GM21423 (cell line): Measurements from ENCODE around the gene MROH7.

Experiments used
- ATAC-seq: cut with Tn5 transposase; IDR thresholded peaks from one replicate; pipeline ENCODE4 v1.9.1; 2021; ENCODE audit warnings: mild to moderate bottlenecking, moderate library complexity; ENCODE audit not compliant: unreplicated experiment

MROH7 gene

DNA sequence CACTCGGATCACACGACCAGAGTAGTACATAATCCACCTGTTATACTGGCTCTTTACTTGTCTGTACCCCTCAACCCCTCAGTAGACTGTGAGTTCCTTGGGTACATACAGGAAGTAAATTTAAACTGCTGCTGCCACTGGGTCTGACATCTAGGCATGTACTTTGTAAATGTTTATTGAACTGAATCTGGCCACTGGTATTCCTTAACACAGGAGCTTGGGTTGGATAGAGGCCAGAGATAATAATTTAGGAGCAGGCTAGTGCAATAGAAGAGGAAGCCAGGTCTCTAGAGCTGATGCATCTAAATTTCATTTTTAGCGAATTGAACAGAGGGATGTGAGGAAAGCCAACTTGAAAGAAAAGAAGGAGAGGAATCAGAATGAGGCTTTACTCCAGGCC, 86.4 kb downstream of the MROH7 start:
- no peak for ATAC-seq

DNA sequence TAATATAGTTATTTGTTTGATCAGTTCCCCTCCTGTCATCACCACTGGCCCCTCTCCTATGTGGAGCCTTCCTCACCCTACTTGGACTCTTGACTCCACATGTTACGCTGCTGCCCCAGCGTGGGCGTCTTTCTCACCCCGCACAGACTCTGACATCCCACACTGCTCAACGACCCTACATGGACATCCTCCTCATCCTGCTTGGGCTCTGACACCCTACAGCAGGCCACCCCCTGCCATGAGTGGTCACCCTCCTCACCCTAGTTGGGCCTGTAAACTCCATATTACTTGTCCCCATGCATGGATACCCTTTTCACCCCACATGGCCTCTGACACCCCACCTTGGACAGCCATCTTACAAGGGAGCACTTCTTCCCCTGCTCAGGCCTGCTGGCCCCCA, 95.1 kb downstream of the MROH7 start:
- ATAC-seq, result no peak

- no peak for ATAC-seq
Observed at GRCh38 chr1:54738244-54738643, 96.7 kb downstream of the MROH7 start.

- ATAC-seq, result no peak
Observed at GRCh38 chr1:54741531-54741930, 99.9 kb downstream of the MROH7 start.

GRCh38 chr1:54742282-54742681, 100.7 kb downstream of the MROH7 start:
- no peak for ATAC-seq

DNA sequence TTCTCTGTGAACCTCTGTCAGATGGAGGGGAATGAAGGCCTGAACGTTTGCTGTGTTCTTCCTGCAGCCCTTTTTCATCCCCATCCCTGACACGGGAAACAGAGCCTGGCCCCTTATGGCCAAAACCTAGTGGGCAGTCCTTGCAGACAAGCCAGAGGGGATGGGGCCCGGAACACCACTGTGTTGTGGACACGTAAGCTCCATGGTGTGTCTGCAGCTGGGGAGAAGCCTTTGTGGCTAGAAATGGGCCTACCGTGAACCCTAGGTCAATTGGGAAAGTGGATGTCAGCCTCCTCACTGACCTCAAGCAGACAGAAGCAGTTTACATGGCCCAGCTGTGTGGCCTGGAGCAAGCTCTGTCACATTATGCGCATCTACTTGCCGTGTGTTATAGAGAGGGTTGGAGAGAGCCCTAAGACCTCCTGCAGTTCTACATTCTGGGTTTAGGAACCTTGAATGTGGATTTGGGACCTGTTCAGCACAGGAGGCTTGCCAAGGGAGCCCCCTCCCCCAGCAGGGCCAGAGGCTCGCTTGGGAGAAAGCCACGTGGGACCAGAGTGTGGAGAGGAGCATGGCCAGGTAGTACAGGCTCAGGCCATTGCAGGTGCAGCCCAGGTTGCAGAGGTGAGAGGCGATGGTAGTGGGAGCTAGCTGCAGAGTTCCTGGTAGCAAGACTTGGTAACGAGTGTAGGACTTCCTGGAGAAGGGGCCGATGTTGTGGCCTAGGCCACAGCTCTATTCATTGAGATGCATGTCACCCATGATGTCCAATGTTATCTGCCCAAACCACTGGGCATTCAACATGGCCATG, 102.0 kb downstream of the MROH7 start:
- no peak for ATAC-seq

- no peak for ATAC-seq
Observed at GRCh38 chr1:54744696-54745095, 103.1 kb downstream of the MROH7 start.

- no peak for ATAC-seq
Observed at GRCh38 chr1:54745274-54745673, 103.7 kb downstream of the MROH7 start.

DNA sequence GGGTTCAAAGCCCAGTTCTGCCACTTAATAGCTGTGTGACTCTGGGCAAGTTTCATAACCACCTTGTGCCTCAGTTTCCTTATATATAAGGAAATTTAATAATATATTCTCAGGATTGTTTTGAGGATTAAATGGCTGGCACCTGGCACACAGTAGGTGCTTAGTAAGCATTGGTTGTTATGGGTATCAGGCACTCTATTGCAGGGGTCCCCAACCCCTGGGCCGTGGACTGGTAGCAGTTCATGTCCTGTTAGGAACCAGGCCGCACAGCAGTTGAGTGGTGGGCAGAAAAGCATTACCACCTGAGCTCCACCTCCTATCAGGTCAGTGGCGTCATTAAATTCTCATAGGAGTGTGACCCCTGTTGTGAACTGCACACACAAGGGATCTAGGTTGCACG, 104.3 kb downstream of the MROH7 start:
- no peak for ATAC-seq

GRCh38 chr1:54748094-54748835, 106.7 kb downstream of the MROH7 start:
- no peak for ATAC-seq

DNA sequence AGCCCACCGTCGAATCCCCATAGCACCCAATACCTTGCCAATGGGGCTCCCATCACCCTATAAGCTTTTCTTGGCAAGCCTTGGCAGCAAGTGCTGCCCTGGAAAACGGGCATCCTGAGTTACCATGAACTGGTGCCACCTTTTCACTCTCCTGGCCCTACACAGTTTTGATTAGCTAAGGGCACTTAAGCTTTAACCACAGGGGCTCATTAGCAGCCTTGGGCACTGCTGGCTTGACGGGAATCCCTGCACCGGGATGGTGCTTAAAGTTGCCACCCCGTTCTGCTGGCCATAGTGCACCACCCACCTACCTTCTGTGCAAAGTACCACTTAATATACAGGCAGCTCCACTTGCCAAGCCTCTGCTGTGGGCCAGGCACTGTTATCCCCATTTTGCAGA, 109.0 kb downstream of the MROH7 start:
- ATAC-seq, result no peak

- no peak for ATAC-seq
Observed at GRCh38 chr1:54751426-54751825, 109.8 kb downstream of the MROH7 start.

DNA sequence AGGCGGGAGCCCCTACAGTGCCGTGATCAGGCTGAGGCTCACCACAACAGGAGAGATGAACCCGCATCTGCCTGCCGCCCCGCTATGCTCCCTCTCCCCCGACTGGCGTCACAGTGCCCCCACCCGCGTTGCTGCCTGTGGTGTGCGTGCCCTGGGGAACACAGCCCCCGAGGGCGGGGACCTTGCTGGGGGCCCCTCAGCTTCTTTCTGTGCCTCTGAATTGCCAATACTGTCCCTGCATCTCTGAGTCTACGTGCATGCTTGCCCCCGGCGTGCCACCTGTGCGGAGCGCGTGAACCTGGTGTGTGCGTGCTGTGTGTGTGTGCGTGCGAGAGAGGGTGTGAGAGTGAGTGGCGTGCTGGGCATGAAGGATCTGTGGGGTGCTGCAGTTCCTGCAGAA, 112.5 kb downstream of the MROH7 start:
- no peak for ATAC-seq

DNA sequence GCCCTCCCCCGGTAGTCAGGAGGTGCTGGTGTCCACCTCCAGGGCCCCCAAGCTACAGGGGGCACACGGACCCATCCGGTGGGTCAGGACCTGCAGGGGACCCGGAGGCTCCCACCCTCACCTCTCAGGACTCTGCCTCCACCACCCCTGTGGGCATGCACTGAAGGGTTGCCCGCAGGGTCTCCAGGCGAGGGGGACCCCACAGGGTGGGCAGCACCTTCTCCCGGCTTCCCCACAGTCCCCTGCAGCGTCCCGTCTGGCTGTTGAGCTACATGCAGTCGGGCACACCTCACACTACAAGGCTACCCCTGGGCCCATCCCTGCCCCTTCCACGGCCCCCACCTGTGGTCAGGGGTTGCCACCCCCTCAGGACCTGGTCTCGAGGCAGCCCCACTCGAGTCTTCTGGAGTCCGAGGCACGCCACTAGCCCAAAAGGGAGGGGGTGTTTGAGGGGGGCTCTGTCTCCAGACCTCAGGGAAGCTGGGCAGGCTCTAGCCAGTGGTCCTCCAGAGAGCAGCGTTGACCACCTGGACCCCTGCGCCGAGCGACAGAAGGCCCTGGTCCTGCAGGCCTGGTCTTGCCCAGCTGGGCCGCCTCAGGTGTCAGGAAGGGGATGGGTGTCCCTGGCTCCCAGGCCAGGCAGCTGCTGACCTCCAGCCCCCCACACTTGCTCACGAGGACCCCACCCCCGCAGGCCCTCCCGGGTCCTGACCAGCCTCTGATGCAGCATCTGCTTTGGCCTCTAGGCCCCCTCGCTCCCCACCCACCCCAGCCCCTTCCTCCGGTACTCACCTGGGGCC, 113.1 kb downstream of the MROH7 start:
- no peak for ATAC-seq

DNA sequence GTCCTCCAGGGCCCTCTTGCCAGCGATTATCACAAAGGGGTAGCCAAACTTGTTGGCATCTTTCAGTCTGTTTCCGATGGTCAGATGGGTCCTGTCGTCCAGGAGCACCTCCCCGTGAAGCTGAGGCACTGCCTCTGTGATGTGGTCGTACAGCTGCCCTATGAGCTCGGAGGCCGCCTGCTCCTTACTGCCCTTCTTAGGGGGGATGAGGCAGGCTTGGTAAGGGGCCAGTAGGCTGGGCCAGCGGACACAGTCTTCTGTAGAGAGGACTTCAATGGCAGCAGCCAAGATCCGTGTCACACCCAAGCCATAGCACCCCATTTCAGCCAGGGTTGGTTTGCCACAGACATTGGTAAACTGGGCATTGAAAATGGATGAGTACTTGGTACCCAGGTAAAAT, 116.2 kb downstream of the MROH7 start:
- no peak for ATAC-seq

DNA sequence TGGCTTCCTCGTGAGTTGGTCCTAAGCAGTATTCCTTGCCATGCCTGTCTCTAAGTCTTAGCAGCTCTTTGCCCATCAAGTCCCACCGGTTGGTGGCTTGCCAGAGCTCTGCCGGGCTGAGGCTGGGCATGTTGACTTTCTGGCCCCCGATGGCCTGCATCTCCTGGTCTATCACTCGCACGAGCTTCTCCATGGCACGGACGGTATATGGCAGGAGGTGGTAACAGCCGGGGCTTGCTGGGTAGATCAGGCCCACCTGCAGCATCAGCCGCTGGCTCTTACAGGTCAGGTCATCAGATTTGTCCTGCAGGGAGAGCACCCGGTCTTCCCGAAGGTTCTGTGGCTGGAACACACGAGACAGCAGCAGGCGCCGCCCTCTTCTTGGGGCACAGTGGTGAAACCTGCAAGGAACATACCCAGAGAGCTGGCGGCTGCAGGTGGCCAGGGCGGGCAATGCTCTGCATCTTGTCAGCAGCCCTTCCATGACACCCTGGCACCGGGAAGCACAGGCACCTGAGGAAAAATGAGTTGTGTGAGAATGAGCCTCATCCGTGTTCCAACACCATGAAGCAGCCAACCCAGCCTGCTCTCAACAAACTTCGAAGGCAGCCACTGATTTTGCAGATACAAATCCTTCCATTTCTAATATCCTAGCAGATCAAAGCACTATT, 117.2 kb downstream of the MROH7 start:
- ATAC-seq, result no peak
